DND-41 (cell line): ENCODE results near the gene SND1.

Experiments used
- ATAC-seq: fragments of 200-7000 bp; cut with Tn5 transposase; 3 replicates; pipeline ENCODE4 v1.9.1; 2021; ENCODE audit warnings: low read depth; ENCODE audit not compliant: insufficient read depth
- DNase-seq: peaks from one replicate; pipeline ENCODE4 v3.0.0-alpha.2; 2020
- H2AFZ ChIP-seq: 2 replicates; pipeline ENCODE4 v1.6.0; 2012; ENCODE audit warnings: low read depth, low read length
- H3K27ac ChIP-seq: 2 replicates; pipeline ENCODE4 v1.5.1; 2012; ENCODE audit warnings: low read length, inconsistent platforms
- H3K27me3 ChIP-seq: fragments of 200-600 bp; sonication (generic); 2 replicates; pipeline ENCODE4 v1.6.0; 2012; ENCODE audit warnings: low read length, mild to moderate bottlenecking, inconsistent platforms; ENCODE audit not compliant: insufficient read depth, poor library complexity
- H3K36me3 ChIP-seq: 2 replicates; pipeline ENCODE4 v1.5.1; 2012; ENCODE audit warnings: low read length, inconsistent platforms; ENCODE audit not compliant: insufficient read depth
- H3K4me1 ChIP-seq: 2 replicates; pipeline ENCODE4 v1.5.1; 2012; ENCODE audit warnings: mild to moderate bottlenecking, low read length; ENCODE audit not compliant: insufficient read depth
- H3K4me2 ChIP-seq: 2 replicates; pipeline ENCODE4 v1.6.0; 2012; ENCODE audit warnings: mild to moderate bottlenecking, moderate library complexity, low read length, inconsistent platforms; ENCODE audit not compliant: insufficient read depth
- H3K4me3 ChIP-seq, 2 experiments: fragments of 200-600 bp in 1 of 2; shearing (Covaris generic) in 1 of 2; 2 replicates each; pipeline ENCODE4 v1.5.1; 2012 to 2016; ENCODE audit warnings: inconsistent platforms in 2 of 2, low read length in 2 of 2, mild to moderate bottlenecking in 2 of 2, low read depth in 1 of 2, moderate library complexity in 1 of 2
- H3K79me2 ChIP-seq: 2 replicates; pipeline ENCODE4 v1.6.0; 2012; ENCODE audit warnings: low read length, inconsistent platforms; ENCODE audit not compliant: insufficient read depth
- H3K9ac ChIP-seq: 2 replicates; pipeline ENCODE4 v1.6.0; 2012; ENCODE audit warnings: low read depth, mild to moderate bottlenecking, inconsistent platforms, low read length, moderate library complexity
- H3K9me3 ChIP-seq: 2 replicates; pipeline ENCODE4 v1.5.1; 2012; ENCODE audit warnings: low read length, moderate library complexity, mild to moderate bottlenecking, inconsistent platforms; ENCODE audit not compliant: insufficient read depth, severe bottlenecking
- H4K20me1 ChIP-seq: 2 replicates; pipeline ENCODE4 v1.6.0; 2012; ENCODE audit warnings: low read length; ENCODE audit not compliant: insufficient read depth
- EZH2 ChIP-seq: IDR thresholded peaks from 3 replicates; pipeline ENCODE4 v1.6.1; 2012; ENCODE audit warnings: borderline replicate concordance, low read depth, mild to moderate bottlenecking, moderate library complexity, low read length, inconsistent platforms; ENCODE audit not compliant: severe bottlenecking
- TF ChIP-seq, protein P1 (sequence below): IDR thresholded peaks from 2 replicates; pipeline ENCODE4 v1.5.1; 2012; ENCODE audit warnings: borderline replicate concordance, low read length, moderate library complexity, mild to moderate bottlenecking; ENCODE audit not compliant: poor library complexity, severe bottlenecking; ENCODE audit errors: extremely low read depth

SND1 gene

DNA sequence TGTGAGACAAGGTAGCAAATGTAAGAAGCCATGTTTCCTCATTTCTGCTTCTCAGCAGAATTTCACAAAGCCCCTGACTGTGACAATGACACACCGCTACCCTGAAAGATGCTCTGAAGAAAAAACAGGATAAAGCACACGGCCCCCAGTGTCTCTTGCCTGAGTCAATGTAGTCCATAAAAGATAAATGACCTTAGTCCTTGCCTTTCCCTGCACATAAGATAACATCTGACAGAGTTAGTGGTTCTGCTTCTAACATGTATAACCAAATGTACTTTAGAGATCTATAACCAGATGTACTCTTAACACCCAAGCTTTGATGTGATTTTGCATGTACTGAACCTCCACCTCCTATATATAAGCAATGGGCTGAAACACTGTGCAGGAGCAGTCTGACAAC is 3.0 kb upstream of the SND1 start:
- peaks cover 20% of the 10 kb centered on the region for H3K79me2 ChIP-seq
- no peak for ATAC-seq

DNA sequence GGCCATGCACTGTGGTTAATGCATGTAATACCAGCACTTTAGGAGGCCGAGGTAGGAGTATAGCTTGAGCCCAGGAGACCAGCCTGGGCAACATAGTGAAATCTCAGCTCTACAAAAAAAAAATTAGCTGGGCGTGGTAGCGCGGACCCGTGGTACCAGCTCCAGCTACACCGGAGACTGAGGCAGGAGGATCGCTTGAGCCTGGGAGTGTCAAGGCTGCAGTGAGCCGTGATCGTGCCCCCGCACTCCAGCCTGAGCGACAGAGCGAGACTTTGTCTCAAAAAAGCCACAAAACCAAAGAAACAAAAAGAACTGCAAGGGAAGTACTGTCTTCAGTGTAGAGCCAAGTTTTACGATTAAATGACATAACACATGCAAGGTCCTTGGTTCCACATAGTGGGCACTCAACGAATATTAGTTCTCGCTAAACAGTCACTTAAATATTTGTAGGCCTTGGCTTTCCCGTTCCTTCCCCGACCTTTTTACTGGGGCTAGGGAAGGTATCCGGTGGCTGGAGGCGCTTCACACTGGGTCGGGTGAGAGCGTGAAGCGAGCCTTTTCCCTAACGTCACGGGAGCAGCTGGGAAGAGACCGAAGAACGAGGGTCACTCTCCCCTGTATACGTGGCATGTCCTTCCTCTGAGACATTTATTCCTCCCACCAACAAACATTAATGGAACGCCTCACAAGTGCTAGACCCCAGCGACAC is 993 bp upstream of the SND1 start:
- H3K36me3 ChIP-seq: peaks cover 8% of the 10 kb centered on the region
- H3K79me2 ChIP-seq: peaks cover 40% of the 10 kb centered on the region
- DNase-seq (no peak), ATAC-seq (no peak)
- H3K4me3 ChIP-seq: peak overlapping the region; percentile 30 to 78; a peak in 3 of 4 replicates
- peak overlapping the region; percentile 86 for H2AFZ ChIP-seq
- peaks cover 23% of the 10 kb centered on the region; the same call in 1 of the 2 replicates for H4K20me1 ChIP-seq
- H3K27me3 ChIP-seq: no peaks in the 10 kb centered on the region
- no peaks in the 10 kb centered on the region for H3K9me3 ChIP-seq
- no peak for TF ChIP-seq EZH2
- TF ChIP-seq, protein P1, sequence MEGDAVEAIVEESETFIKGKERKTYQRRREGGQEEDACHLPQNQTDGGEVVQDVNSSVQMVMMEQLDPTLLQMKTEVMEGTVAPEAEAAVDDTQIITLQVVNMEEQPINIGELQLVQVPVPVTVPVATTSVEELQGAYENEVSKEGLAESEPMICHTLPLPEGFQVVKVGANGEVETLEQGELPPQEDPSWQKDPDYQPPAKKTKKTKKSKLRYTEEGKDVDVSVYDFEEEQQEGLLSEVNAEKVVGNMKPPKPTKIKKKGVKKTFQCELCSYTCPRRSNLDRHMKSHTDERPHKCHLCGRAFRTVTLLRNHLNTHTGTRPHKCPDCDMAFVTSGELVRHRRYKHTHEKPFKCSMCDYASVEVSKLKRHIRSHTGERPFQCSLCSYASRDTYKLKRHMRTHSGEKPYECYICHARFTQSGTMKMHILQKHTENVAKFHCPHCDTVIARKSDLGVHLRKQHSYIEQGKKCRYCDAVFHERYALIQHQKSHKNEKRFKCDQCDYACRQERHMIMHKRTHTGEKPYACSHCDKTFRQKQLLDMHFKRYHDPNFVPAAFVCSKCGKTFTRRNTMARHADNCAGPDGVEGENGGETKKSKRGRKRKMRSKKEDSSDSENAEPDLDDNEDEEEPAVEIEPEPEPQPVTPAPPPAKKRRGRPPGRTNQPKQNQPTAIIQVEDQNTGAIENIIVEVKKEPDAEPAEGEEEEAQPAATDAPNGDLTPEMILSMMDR: no peak
- peak overlapping the region; percentile 78 for H3K27ac ChIP-seq
- H3K4me1 ChIP-seq: peaks cover 40% of the 10 kb centered on the region
- H3K4me2 ChIP-seq: peak overlapping the region; percentile 69
- peak overlapping the region; percentile 58 for H3K9ac ChIP-seq

More for the DNA sequence above, 3.0 kb upstream of the SND1 start:
- H3K4me2 ChIP-seq: no peak overlapping the region
- H3K27ac ChIP-seq: no peak overlapping the region
- no peaks in the 10 kb centered on the region for H3K9me3 ChIP-seq
- H3K27me3 ChIP-seq: no peaks in the 10 kb centered on the region
- H3K36me3 ChIP-seq: no peaks in the 10 kb centered on the region; the same call in 1 of the 2 replicates
- H4K20me1 ChIP-seq: peaks cover 4% of the 10 kb centered on the region; the same call in 1 of the 2 replicates
- no peak overlapping the region for H3K4me3 ChIP-seq
- DNase-seq: no peak
- H3K9ac ChIP-seq: no peak overlapping the region
- peaks cover 23% of the 10 kb centered on the region for H3K4me1 ChIP-seq
- H2AFZ ChIP-seq: no peak overlapping the region
- no peak for TF ChIP-seq EZH2
- TF ChIP-seq, protein P1: no peak

DNA sequence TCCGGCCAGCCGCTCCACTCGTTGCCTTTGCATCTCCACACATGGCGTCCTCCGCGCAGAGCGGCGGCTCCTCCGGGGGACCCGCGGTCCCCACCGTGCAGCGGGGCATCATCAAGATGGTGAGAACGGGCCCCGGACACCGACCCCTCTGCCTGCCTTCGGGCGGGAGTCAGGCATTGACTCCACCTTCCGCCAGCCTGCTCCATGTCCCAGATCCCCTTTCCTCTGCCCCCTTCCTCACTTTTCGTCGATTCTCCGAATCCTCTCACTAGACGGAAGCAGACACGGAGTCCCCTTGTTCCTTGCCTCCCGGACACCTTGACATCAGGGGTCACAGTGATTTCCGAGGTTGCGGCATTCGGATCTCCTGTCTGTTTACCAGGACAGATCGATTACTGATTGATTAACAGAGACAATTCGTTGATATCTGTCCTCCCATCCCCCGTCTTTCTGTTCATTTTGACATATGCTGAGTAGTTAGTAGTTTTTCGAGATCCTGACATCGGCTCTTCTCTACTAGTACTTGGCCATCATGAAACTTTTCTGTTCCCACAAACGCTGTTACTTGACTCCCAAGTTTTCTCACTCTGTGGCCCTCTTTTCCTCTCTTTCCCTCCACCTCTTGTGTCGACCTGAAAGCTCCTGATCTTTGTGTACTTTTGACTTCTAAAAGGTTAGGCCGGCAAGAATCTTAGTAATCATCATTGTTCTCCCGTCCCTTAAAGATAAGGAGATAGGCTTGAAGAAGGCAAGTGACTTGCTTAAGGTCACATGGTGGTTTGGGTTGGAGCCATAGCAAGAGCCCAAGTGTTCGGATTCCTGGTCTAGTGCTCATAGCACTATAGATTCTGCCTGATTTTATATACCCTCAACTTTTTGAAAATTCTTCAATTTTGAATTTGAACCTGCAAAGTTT is 597 bp downstream of the SND1 start:
- no peak for TF ChIP-seq EZH2
- TF ChIP-seq, protein P1: no peak
- H2AFZ ChIP-seq: peak overlapping the region; percentile 89
- peaks cover 17% of the 10 kb centered on the region for H3K36me3 ChIP-seq
- DNase-seq (no peak), ATAC-seq (peak; percentile 48)
- peak overlapping the region; percentile 74 for H3K9ac ChIP-seq
- peak overlapping the region; percentile 76 to 78 for H3K4me3 ChIP-seq
- H3K9me3 ChIP-seq: no peaks in the 10 kb centered on the region
- peaks cover 56% of the 10 kb centered on the region for H3K79me2 ChIP-seq
- peaks cover 40% of the 10 kb centered on the region for H3K4me1 ChIP-seq
- no peaks in the 10 kb centered on the region for H3K27me3 ChIP-seq
- peak overlapping the region; percentile 78 for H3K27ac ChIP-seq
- peak overlapping the region; percentile 69 for H3K4me2 ChIP-seq
- H4K20me1 ChIP-seq: peaks cover 24% of the 10 kb centered on the region; the same call in 1 of the 2 replicates
